MM.1S (cell line): ENCODE measurements around the gene PAPPA.

Experiments used
- EZH2 ChIP-seq: fragments of 300-600 bp; sonication (generic); optimal IDR thresholded peaks from 2 replicates; pipeline ENCODE3; 2017; ENCODE audit warnings: low read depth, mild to moderate bottlenecking, antibody characterized with exemption, low read length, mixed read lengths
- TF ChIP-seq, protein P1 (sequence below): fragments of 300-600 bp; sonication (generic); IDR thresholded peaks from 2 replicates; pipeline ENCODE4 v1.5.1; 2016; ENCODE audit warnings: antibody characterized with exemption, low read length, mixed read lengths

DNA sequence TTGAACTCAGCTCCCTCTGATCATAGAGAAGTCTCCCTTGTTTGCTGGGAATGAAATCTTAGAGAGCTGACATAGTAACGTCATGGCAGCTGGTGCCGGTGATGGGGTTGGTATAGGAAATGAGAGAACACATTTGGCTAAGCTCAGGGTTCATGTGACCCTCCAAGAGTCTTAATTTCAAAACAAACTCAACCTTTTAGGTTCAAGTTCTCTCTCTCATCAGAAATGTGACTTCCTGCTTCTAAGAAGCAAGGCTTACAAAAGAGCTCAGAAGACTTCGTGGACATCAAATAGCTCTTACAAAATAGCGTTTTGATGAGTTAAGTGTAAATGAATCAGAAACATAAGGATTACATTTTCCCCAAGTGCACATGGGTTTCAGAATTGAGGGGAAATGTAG, 97.3 kb downstream of the PAPPA start:
- no peak for TF ChIP-seq EZH2
- TF ChIP-seq, protein P1, sequence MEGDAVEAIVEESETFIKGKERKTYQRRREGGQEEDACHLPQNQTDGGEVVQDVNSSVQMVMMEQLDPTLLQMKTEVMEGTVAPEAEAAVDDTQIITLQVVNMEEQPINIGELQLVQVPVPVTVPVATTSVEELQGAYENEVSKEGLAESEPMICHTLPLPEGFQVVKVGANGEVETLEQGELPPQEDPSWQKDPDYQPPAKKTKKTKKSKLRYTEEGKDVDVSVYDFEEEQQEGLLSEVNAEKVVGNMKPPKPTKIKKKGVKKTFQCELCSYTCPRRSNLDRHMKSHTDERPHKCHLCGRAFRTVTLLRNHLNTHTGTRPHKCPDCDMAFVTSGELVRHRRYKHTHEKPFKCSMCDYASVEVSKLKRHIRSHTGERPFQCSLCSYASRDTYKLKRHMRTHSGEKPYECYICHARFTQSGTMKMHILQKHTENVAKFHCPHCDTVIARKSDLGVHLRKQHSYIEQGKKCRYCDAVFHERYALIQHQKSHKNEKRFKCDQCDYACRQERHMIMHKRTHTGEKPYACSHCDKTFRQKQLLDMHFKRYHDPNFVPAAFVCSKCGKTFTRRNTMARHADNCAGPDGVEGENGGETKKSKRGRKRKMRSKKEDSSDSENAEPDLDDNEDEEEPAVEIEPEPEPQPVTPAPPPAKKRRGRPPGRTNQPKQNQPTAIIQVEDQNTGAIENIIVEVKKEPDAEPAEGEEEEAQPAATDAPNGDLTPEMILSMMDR = no peak
